ENCODE measurements around the gene NPM1. TPM values are rescaled to one million over a fixed set of nuclear protein-coding genes. Genes with fewer than 3 reads are reported as not detected.
A peak's percentile ranks its signal among the peaks of the same experiment; 100 is the strongest.
"Not testable (repeated sequence)": the region's sequence is repeated elsewhere in the genome, so short reads cannot be mapped to it uniquely, and the experiment has no call there.

NPM1 gene
- total RNA-seq, 1 experiment from 2014 or later, result 2,650 TPM

- in situ Hi-C loops (cut with HindIII; ENCODE audit: low pct_unique_long_range_greater_than_20kb, low sequenced_read_pairs), result loop anchor here (25.0 kb wide), 1 partner anchor 511 kb away; no protein-coding TSS in a partner anchor
These were observed 13.7 kb downstream of the NPM1 start for GRCh38 chr5:171401167-171401947.

DNA sequence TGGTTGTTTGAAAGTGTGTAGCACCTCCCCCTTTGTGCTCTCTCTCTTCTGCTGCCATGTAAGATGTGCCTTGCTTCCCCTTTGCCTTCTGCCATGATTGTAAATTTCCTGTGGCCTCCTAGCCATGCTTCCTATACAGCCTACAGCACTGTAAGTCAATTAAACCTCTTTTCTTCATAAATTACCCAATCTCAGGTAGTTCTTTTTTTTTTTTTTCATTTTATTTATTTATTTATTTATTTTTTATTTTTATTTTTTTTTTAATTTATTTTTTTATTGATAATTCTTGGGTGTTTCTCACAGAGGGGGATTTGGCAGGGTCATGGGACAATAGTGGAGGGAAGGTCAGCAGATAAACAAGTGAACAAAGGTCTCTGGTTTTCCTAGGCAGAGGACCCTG is 15.1 kb downstream of the NPM1 start:
- in situ Hi-C loops (cut with HindIII; ENCODE audit: low pct_unique_long_range_greater_than_20kb, low sequenced_read_pairs), result loop anchor here (25.0 kb wide), 1 partner anchor 510 kb away; no protein-coding TSS in a partner anchor
- DNase-seq (ENCODE audit: low read depth), result not testable (repeated sequence)

More at GRCh38 chr5:171401167-171401947, 13.7 kb downstream of the NPM1 start:
- DNase-seq (ENCODE audit: low read depth), result no peak

GRCh38 chr5:171405615-171406014 is 18.0 kb downstream of the NPM1 start:
- in situ Hi-C loops (cut with HindIII; ENCODE audit: low pct_unique_long_range_greater_than_20kb, low sequenced_read_pairs), result loop anchor here (25.0 kb wide), 1 partner anchor 507 kb away; no protein-coding TSS in a partner anchor
- DNase-seq (ENCODE audit: low read depth), result no peak

GRCh38 chr5:171407234-171407633 is 19.6 kb downstream of the NPM1 start:
- DNase-seq (ENCODE audit: low read depth), result no peak
- in situ Hi-C loops (cut with HindIII; ENCODE audit: low pct_unique_long_range_greater_than_20kb, low sequenced_read_pairs), result loop anchor here (25.0 kb wide), 1 partner anchor 505 kb away; no protein-coding TSS in a partner anchor

DNA sequence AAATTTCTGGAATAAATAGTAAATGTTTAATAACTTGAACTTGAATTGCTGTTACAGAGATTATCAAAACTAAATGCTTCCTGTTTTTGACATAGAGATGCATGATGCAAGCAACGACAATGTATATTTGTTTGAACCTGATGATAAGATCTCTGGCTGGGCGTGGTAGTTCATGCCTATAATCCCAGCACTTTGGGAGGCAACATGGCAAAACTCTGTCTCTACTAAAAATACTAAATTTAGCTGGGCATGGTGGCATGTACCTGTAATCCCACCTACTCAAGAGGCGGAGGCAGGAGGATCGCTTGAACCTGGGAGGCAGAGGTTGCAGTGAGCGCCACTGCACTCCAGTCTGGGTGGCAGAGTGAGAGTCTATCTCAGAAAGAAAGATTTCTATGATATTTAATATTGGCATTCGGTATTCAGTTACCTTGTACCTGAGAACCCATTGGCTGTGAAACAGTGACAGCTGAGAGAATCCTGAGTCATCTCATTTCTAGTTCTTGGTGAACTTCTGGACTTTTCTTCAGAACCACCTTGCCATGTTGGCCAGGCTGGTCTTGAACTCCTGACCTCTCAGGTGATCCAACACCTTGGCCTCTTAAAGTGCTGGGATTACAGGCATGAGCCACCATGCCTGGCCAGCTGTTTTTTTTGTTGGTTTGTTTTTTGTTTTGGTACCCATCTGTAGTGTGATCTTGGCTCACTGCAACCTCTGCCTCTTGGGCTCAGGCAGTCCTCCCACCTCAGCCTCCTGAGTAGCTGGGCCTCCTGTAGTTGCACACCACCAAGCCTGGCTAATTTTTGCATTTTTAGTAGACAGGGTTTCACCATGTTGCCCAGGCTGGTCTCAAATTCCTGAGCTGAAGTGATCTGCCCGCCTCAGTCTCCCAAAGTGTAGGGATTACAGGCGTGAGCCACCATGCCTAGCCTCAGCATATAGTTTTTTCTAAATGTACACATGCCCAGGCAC is 21.8 kb downstream of the NPM1 start:
- in situ Hi-C loops (cut with HindIII; ENCODE audit: low pct_unique_long_range_greater_than_20kb, low sequenced_read_pairs), result loop anchor here (25.0 kb wide), 1 partner anchor 503 kb away; no protein-coding TSS in a partner anchor
- no peak for DNase-seq (ENCODE audit: low read depth)

- in situ Hi-C loops (cut with HindIII; ENCODE audit: low pct_unique_long_range_greater_than_20kb, low sequenced_read_pairs), result loop anchor here (25.0 kb wide), 1 partner anchor 502 kb away; no protein-coding TSS in a partner anchor
- DNase-seq (ENCODE audit: low read depth), result no peak
These were observed 22.5 kb downstream of the NPM1 start for GRCh38 chr5:171410181-171410580.

DNA sequence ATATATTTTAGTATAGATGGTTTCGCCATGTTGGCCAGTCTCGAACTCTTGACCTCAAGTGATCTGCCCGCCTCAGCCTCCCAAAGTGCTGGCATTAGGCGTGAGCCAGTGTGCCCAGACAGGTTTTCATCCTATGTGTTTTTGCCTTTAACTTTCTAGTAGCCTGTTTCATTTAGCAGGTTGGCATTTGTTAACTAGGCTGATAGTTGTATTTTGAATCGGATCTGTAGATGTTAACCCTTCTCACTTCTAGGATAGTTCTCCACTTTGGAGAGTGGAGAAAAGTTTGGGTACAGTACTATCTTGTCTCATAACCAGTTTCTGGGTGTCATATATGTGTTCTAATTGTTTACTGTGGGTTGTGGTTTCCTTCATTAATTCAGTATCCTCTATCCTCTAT is 24.5 kb downstream of the NPM1 start:
- in situ Hi-C loops (cut with HindIII; ENCODE audit: low pct_unique_long_range_greater_than_20kb, low sequenced_read_pairs), result loop anchor here (25.0 kb wide), 1 partner anchor 500 kb away; no protein-coding TSS in a partner anchor
- DNase-seq (ENCODE audit: low read depth), result no peak

DNA sequence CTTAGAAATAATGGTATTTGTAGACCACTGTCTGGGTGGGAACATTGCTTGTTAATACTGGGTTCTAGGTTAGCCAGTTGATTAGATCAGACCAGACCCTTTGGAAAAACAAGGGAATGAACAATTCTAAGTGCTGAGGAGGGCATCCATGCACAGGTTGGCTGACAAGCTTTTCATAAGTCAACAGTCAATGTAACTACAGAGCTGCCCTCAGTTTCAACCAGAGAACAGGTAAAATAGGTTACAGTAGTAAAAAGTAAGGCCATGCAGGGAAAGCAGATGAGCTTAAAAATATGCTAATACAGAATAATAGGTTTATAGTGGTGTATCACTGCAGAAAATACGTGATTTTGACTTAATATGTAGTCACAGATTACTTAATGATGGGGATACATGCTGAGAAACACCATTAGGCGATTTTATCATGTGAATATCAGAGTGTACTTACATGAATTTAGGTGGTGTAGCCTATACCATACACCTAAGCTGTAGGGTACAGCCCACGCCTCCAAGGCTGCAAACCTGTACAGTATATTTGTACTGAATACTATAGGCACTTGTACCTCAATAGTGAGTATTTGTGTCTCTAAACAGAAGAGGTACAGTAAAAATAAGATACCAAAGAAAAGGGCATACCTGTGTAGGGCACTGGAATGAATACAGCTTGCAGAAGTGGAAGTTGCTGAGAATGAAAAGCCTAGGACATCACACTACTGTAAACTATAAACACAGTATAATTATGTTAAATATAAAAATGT is 25.7 kb downstream of the NPM1 start:
- in situ Hi-C loops (cut with HindIII; ENCODE audit: low pct_unique_long_range_greater_than_20kb, low sequenced_read_pairs), result loop anchor here (25.0 kb wide), 1 partner anchor 499 kb away; no protein-coding TSS in a partner anchor
- DNase-seq (ENCODE audit: low read depth), result no peak

DNA sequence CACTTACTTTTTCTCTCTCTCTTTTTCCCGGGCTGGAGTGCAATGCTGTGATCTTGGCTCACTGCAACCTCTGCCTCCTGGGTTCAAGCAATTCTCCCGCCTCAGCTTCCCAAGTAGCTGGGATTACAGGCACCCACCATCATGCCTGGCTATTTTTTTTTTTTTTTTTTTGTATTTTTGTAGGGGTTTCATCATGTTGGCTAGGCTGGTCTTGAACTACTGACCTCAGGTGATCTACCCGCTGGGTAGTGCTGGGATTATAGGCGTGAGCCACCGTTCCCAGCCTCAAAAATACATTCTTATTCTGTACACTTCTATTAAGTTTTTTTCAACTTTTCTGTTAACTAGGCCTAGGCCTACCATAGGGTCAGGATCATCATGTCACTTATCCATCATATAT is 26.3 kb downstream of the NPM1 start:
- DNase-seq (ENCODE audit: low read depth), result not testable (repeated sequence)
- in situ Hi-C loops (cut with HindIII; ENCODE audit: low pct_unique_long_range_greater_than_20kb, low sequenced_read_pairs), result loop anchor here (25.0 kb wide), 1 partner anchor 498 kb away; no protein-coding TSS in a partner anchor

DNA sequence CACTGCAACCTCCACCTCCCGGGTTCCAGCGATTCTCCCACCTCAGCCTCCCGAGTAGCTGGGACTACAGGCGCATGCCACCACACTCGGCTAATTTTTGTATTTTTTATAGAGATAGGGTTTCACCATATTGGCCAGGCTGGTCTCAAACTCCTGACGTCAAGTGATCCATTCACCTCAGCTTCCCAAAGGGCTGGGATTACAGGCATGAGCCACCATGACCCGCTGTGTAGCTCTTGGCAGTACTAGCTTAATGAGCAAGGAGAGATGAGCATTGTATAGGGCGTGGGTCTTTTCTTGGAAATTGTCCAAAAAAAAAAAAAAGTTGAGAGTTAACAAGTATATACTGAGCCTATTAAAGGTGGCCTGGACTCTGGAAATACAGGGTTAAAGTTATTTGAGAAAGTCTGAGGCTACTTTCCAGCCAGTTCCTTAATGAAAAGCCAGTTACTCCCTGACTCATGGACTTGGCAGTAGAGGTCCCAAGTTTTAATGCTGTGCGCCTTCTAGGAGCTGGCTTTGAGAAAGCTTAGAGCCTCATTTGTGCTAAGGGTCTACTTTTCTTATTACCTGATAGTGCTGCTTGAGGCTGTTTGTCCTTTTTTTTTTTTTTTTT is 27.6 kb downstream of the NPM1 start:
- in situ Hi-C loops (cut with HindIII; ENCODE audit: low pct_unique_long_range_greater_than_20kb, low sequenced_read_pairs), result loop anchor here (25.0 kb wide), 1 partner anchor 497 kb away; no protein-coding TSS in a partner anchor
- DNase-seq (ENCODE audit: low read depth), result no peak

GRCh38 chr5:171416160-171417049 is 28.8 kb downstream of the NPM1 start:
- in situ Hi-C loops (cut with HindIII; ENCODE audit: low pct_unique_long_range_greater_than_20kb, low sequenced_read_pairs), result loop anchor here (25.0 kb wide), 1 partner anchor 496 kb away; no protein-coding TSS in a partner anchor
- no peak for DNase-seq (ENCODE audit: low read depth)

DNA sequence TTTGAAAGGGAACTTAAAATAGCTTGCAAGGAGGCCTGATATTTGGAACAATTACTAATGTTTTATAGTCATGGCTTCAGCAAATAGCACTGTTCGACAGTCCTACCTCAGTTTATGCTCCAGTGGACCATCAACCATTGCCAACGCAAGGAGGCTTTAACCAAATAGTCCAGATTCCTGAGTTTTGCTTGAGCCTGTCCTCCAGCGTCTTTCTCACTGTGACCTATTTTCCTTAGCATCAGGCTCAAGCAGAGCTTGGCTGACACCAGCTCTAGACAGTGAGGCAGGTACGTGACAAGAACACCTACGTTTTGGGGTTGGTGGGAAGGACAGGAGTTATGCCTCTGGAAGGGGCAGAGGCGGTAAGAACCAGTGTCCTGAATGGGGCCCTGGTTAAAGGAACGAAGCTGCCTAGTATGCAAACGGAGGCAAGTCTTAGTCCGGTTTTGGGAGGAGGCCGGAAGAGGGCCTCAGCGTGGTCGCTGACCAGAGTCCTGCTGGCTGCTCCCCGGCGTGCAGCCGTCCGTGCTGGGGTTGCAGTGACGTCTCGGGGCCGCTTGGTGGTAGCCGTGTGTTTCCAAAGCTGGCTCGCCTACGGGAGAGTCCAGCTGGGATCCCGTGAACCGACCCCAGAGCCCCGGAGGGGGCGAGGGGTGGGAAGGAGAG is 30.8 kb downstream of the NPM1 start:
- peak; percentile 81 for DNase-seq (ENCODE audit: low read depth)
- in situ Hi-C loops (cut with HindIII; ENCODE audit: low pct_unique_long_range_greater_than_20kb, low sequenced_read_pairs), result loop anchor here (25.0 kb wide), 1 partner anchor 494 kb away; no protein-coding TSS in a partner anchor

- in situ Hi-C loops (cut with HindIII; ENCODE audit: low pct_unique_long_range_greater_than_20kb, low sequenced_read_pairs), result loop anchor here (25.0 kb wide), 1 partner anchor 493 kb away; no protein-coding TSS in a partner anchor
- peak; percentile 91 for DNase-seq (ENCODE audit: low read depth)
These were observed 31.5 kb downstream of the NPM1 start, which contains the start of gene FGF18 for GRCh38 chr5:171418982-171419687. TSS of gene FGF18 (plus strand) at chr5:171419647. CDS start at chr5:171420200, 553 bp downstream.

- DNase-seq (ENCODE audit: low read depth), result peak; percentile 71
- in situ Hi-C loops (cut with HindIII; ENCODE audit: low pct_unique_long_range_greater_than_20kb, low sequenced_read_pairs), result loop anchor here (25.0 kb wide), 1 partner anchor 492 kb away; no protein-coding TSS in a partner anchor
These were observed 32.2 kb downstream of the NPM1 start for GRCh38 chr5:171419688-171420430.
